Thyroid gland (tissue), 4 donors: ENCODE results near the gene RPL36. TPM values are rescaled to one million over a fixed set of nuclear protein-coding genes. Genes with fewer than 3 reads are reported as not detected.

Experiments used
- DNase-seq, 2 donors: peaks; one replicate each; pipeline ENCODE4 v3.0.0-alpha.2; 2019
- H3K27ac ChIP-seq, 3 donors: fragments of 200-600 bp; sonication (generic); 1 replicate in 2 of 3; 2 replicates in 1 of 3; pipeline ENCODE4 v1.5.1; 2016 to 2019; ENCODE audit warnings: mild to moderate bottlenecking in 1 of 3, moderate library complexity in 1 of 3
- H3K27me3 ChIP-seq: fragments of 200-600 bp; sonication (generic); one replicate; pipeline ENCODE4 v1.5.1; 2019
- H3K36me3 ChIP-seq, 2 donors: fragments of 200-600 bp; sonication (generic); one replicate each; pipeline ENCODE4 v1.5.1; 2016 to 2019
- H3K4me1 ChIP-seq, 2 donors: fragments of 200-600 bp; sonication (generic); one replicate each; pipeline ENCODE4 v1.5.1; 2017 to 2019
- H3K4me3 ChIP-seq, 3 donors: fragments of 200-600 bp; sonication (generic); replicated peaks in 1 of 3; 1 replicate in 2 of 3; 2 replicates in 1 of 3; pipeline ENCODE4 v1.5.1; 2016; ENCODE audit warnings: mild to moderate bottlenecking in 1 of 3
- H3K9me3 ChIP-seq: fragments of 200-600 bp; sonication (generic); one replicate; pipeline ENCODE4 v1.5.1; 2017
- POLR2A ChIP-seq, 2 donors: fragments of 450-650 bp; IDR thresholded peaks; one replicate each; pipeline ENCODE4 v1.6.1; 2017; ENCODE audit warnings: antibody characterized with exemption in 2 of 2, mild to moderate bottlenecking in 2 of 2, moderate library complexity in 1 of 2
- WGBS, 2 donors: methylation state at CpG; one replicate each; pipeline ENCODE4 v1.1.5; 2017; 5-methylcytosine and 5-hydroxymethylcytosine counted together
- intact Hi-C: fragments of 100-400 bp; cut with DNase I; formaldehyde crosslinking; loops from one replicate; pipeline ENCODE4 v1.15.1; 2023
- total RNA-seq, 4 donors: library from RNA; depleted of rRNA; stranded (reverse); fragments of >200 nt; gene quantifications; one replicate each; pipeline ENCODE4 v1.2.3, GENCODE V29; 2016
- TF ChIP-seq, protein P1 (sequence below), 6 experiments: fragments of 200-600 bp in 3 of 6; fragments of 450-650 bp in 3 of 6; sonication (generic) in 3 of 6; IDR thresholded peaks; one replicate each; pipeline ENCODE4 v1.5.1; 2016 to 2019; ENCODE audit warnings: antibody characterized with exemption in 6 of 6, mild to moderate bottlenecking in 2 of 6, inconsistent platforms in 1 of 6, moderate library complexity in 1 of 6

Gene RPL36
- total RNA-seq, 4 donors from 2014 or later: 313 to 561 (median 386) TPM

GRCh38 chr19:5645409-5645808 lies 44.7 kb upstream of the RPL36 start:
- no peak for TF ChIP-seq POLR2A (IDR thresholded peaks at IDR 0.05)
- TF ChIP-seq, protein P1, sequence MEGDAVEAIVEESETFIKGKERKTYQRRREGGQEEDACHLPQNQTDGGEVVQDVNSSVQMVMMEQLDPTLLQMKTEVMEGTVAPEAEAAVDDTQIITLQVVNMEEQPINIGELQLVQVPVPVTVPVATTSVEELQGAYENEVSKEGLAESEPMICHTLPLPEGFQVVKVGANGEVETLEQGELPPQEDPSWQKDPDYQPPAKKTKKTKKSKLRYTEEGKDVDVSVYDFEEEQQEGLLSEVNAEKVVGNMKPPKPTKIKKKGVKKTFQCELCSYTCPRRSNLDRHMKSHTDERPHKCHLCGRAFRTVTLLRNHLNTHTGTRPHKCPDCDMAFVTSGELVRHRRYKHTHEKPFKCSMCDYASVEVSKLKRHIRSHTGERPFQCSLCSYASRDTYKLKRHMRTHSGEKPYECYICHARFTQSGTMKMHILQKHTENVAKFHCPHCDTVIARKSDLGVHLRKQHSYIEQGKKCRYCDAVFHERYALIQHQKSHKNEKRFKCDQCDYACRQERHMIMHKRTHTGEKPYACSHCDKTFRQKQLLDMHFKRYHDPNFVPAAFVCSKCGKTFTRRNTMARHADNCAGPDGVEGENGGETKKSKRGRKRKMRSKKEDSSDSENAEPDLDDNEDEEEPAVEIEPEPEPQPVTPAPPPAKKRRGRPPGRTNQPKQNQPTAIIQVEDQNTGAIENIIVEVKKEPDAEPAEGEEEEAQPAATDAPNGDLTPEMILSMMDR (IDR thresholded peaks at IDR 0.05): no peak
- no peaks in the 10 kb centered on the region for H3K27me3 ChIP-seq
- intact Hi-C loops: no loop called here
- 90 to 96% methylated on average over 5 of the region's 5 CpGs for WGBS, 2 donors
- H3K9me3 ChIP-seq: no peaks in the 10 kb centered on the region
- peaks cover 41 to 66% of the 10 kb centered on the region in 2 donors for H3K36me3 ChIP-seq
- no peak overlapping the region for H3K27ac ChIP-seq
- peaks cover 0 to 12% of the 10 kb centered on the region in 2 donors for H3K4me1 ChIP-seq
- no peak for DNase-seq
- H3K4me3 ChIP-seq: no peak overlapping the region

- Histone ChIP-seq H3K27ac (no peak overlapping the region), H3K4me3 (no peak overlapping the region), H3K4me1 (peaks cover 0 to under 1% of the 10 kb centered on the region in 2 donors), H3K9me3 (no peaks in the 10 kb centered on the region), H3K27me3 (no peaks in the 10 kb centered on the region), H3K36me3 (peaks cover 54 to 78% of the 10 kb centered on the region in 2 donors)
- DNase-seq: no peak
- 95 to 98% methylated on average over 4 of the region's 4 CpGs for WGBS, 2 donors
- no peak for TF ChIP-seq POLR2A (IDR thresholded peaks at IDR 0.05)
- TF ChIP-seq, protein P1 (IDR thresholded peaks at IDR 0.05): no peak
- intact Hi-C loops: no loop called here
Observed at GRCh38 chr19:5646703-5647102, 43.4 kb upstream of the RPL36 start.

DNA sequence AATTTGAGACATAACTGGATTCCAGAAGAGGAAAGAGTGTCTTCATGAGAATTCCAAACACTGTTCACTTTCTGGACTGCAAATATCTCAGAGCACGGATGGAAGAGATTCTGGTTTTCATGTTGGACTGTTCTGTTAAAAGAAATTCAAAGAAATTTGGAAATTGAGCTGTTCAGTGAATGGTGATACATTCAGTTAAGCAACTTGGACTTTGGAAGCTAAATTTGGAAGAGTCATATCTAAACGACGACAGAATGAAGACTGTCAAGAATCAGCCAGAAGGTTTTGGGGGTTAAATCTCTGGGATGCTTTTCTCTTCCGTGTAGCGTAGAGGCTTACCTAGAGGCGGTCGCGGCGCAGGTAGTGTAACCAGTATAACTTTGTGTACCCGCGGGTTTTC lies 41.6 kb upstream of the RPL36 start:
- H3K4me3 ChIP-seq: no peak overlapping the region
- peaks cover 67 to 85% of the 10 kb centered on the region in 2 donors for H3K36me3 ChIP-seq
- intact Hi-C loops: no loop called here
- no peak for TF ChIP-seq POLR2A (IDR thresholded peaks at IDR 0.05)
- TF ChIP-seq, protein P1 (IDR thresholded peaks at IDR 0.05): no peak
- DNase-seq: no peak
- H3K27ac ChIP-seq: no peak overlapping the region
- H3K9me3 ChIP-seq: no peaks in the 10 kb centered on the region
- no peaks in the 10 kb centered on the region for H3K27me3 ChIP-seq
- 92 to 96% methylated on average over 11 of the region's 11 CpGs for WGBS, 2 donors
- no peaks in the 10 kb centered on the region for H3K4me1 ChIP-seq

GRCh38 chr19:5651361-5651760 lies 38.7 kb upstream of the RPL36 start:
- no peaks in the 10 kb centered on the region for H3K9me3 ChIP-seq
- no peaks in the 10 kb centered on the region for H3K4me1 ChIP-seq
- H3K27ac ChIP-seq: no peak overlapping the region
- intact Hi-C loops: no loop called here
- H3K4me3 ChIP-seq: no peak overlapping the region
- H3K27me3 ChIP-seq: no peaks in the 10 kb centered on the region
- H3K36me3 ChIP-seq: peaks cover 87 to 89% of the 10 kb centered on the region in 2 donors
- WGBS, 2 donors: 98 to 100% methylated on average over 5 of the region's 5 CpGs
- no peak for DNase-seq
- TF ChIP-seq, protein P1 (IDR thresholded peaks at IDR 0.05): no peak
- TF ChIP-seq POLR2A (IDR thresholded peaks at IDR 0.05): no peak

- H3K27me3 ChIP-seq: no peaks in the 10 kb centered on the region
- H3K36me3 ChIP-seq: peaks cover 88% of the 10 kb centered on the region in 2 donors
- WGBS, 2 donors: 91 to 94% methylated on average over 10 of the region's 10 CpGs
- intact Hi-C loops: no loop called here
- no peak overlapping the region for H3K4me3 ChIP-seq
- H3K9me3 ChIP-seq: no peaks in the 10 kb centered on the region
- no peak for DNase-seq
- no peak for TF ChIP-seq POLR2A (IDR thresholded peaks at IDR 0.05)
- TF ChIP-seq, protein P1 (IDR thresholded peaks at IDR 0.05): no peak
- H3K27ac ChIP-seq: no peak overlapping the region
- no peaks in the 10 kb centered on the region for H3K4me1 ChIP-seq
Observed at GRCh38 chr19:5652261-5652660, 37.8 kb upstream of the RPL36 start.
